Keratinocyte (primary cell): ENCODE measurements around the gene TEX28. TPM values are rescaled to one million over a fixed set of nuclear protein-coding genes. Genes with fewer than 3 reads are reported as not detected.
"Not testable (repeated sequence)": the region's sequence is repeated elsewhere in the genome, so short reads cannot be mapped to it uniquely, and the experiment has no call there.

Experiments used
- DNase-seq: peaks from one replicate; pipeline ENCODE4 v3.0.0-alpha.2; 2011; ENCODE audit warnings: low read depth, missing footprints, low spot score
- FAIRE-seq: peaks from 2 replicates; lab custom pipeline; 2011; peaks lifted over from hg19 to GRCh38; lab: Jason Lieb, UNC
- H2AFZ ChIP-seq: 2 replicates; pipeline ENCODE4 v1.6.0; 2012; ENCODE audit warnings: low read length, control low read depth, inconsistent platforms; ENCODE audit not compliant: control insufficient read depth
- H3K27ac ChIP-seq: 2 replicates; pipeline ENCODE4 v1.5.1; 2011; ENCODE audit warnings: low read length; ENCODE audit not compliant: control insufficient read depth, insufficient read depth
- H3K27me3 ChIP-seq: 3 replicates; pipeline ENCODE4 v1.6.0; 2011; ENCODE audit warnings: low read length; ENCODE audit not compliant: control insufficient read depth, insufficient read depth; ENCODE audit errors: extremely low read depth
- H3K36me3 ChIP-seq, 2 experiments: 2 replicates in 1 of 2; 3 replicates in 1 of 2; pipeline ENCODE4 v1.5.1; 2011; ENCODE audit warnings: low read length in 2 of 2, mild to moderate bottlenecking in 1 of 2; ENCODE audit not compliant: control insufficient read depth in 2 of 2, insufficient read depth in 2 of 2; ENCODE audit errors: extremely low read depth in 1 of 2
- H3K4me1 ChIP-seq: 3 replicates; pipeline ENCODE4 v1.5.1; 2011; ENCODE audit warnings: low read length; ENCODE audit not compliant: control insufficient read depth, insufficient read depth; ENCODE audit errors: extremely low read depth
- H3K4me2 ChIP-seq: 3 replicates; pipeline ENCODE4 v1.6.0; 2011; ENCODE audit warnings: low read depth, low read length; ENCODE audit not compliant: control insufficient read depth, insufficient read depth; ENCODE audit errors: extremely low read depth
- H3K4me3 ChIP-seq, 3 experiments: fragments of 200-600 bp in 1 of 3; sonication (generic) in 1 of 3; 2 replicates in 2 of 3; 3 replicates in 1 of 3; pipeline ENCODE4 v1.5.1; 2011 to 2016; ENCODE audit warnings: low read length in 3 of 3, mild to moderate bottlenecking in 3 of 3, control low read depth in 2 of 3, inconsistent platforms in 1 of 3, low read depth in 1 of 3, mixed read lengths in 1 of 3, mixed run types in 1 of 3, moderate library complexity in 1 of 3; ENCODE audit not compliant: control insufficient read depth in 2 of 3, insufficient read depth in 2 of 3; ENCODE audit errors: extremely low read depth in 1 of 3
- H3K79me2 ChIP-seq: 2 replicates; pipeline ENCODE4 v1.6.0; 2012; ENCODE audit warnings: low read length; ENCODE audit not compliant: control insufficient read depth, insufficient read depth
- H3K9ac ChIP-seq: 3 replicates; pipeline ENCODE4 v1.6.0; 2011; ENCODE audit warnings: low read length; ENCODE audit not compliant: control insufficient read depth, insufficient read depth; ENCODE audit errors: extremely low read depth
- H3K9me1 ChIP-seq: 3 replicates; pipeline ENCODE4 v1.6.0; 2011; ENCODE audit warnings: low read length; ENCODE audit not compliant: control insufficient read depth, insufficient read depth; ENCODE audit errors: extremely low read depth
- H3K9me3 ChIP-seq: 2 replicates; pipeline ENCODE4 v1.5.1; 2012; ENCODE audit warnings: low read depth, low read length; ENCODE audit not compliant: control insufficient read depth
- H4K20me1 ChIP-seq: 3 replicates; pipeline ENCODE4 v1.6.0; 2011; ENCODE audit warnings: low read length; ENCODE audit not compliant: control insufficient read depth, insufficient read depth; ENCODE audit errors: extremely low read depth
- dilution Hi-C: fragments of 300-500 bp; cut with MboI; formaldehyde crosslinking; loops from one replicate; pipeline ENCODE4 v1.7.0; 2020; ENCODE audit warnings: low sequenced_read_pairs; ENCODE audit not compliant: extremely low pct_ligation_motif_present
- polyA plus RNA-seq, 5 experiments: library from polyadenylated mRNA; depleted of rRNA in 3 of 5; stranded (reverse) in 3 of 5; stranded (forward) in 1 of 5; unstranded in 1 of 5; fragments of >200 nt; gene quantifications; 1 replicate in 1 of 5; 2 replicates in 3 of 5; 3 replicates in 1 of 5; pipeline versions ENCODE4 v1.2.1 to v1.2.3, GENCODE V29; 2011 to 2012; ENCODE audit warnings: missing spikeins in 2 of 5, low read depth in 1 of 5, low replicate concordance in 1 of 5

The TEX28 gene
- polyA plus RNA-seq, 1 donor (not counting 4 experiments of a cell fraction or from before 2014, with no cell fraction given): not detected

GRCh38 chrX:154248076-154248475 is 46.8 kb downstream of the TEX28 start:
- H3K4me1 ChIP-seq, H3K9me1 ChIP-seq, H3K36me3 ChIP-seq, DNase-seq, H3K79me2 ChIP-seq, H2AFZ ChIP-seq, H4K20me1 ChIP-seq, H3K27ac ChIP-seq, FAIRE-seq, H3K9ac ChIP-seq, H3K9me3 ChIP-seq, dilution Hi-C loops, H3K4me2 ChIP-seq, H3K4me3 ChIP-seq, H3K27me3 ChIP-seq: not testable (repeated sequence)

GRCh38 chrX:154247377-154248045 is 47.4 kb downstream of the TEX28 start:
- H3K9ac ChIP-seq, H3K27me3 ChIP-seq, H3K9me1 ChIP-seq, FAIRE-seq, dilution Hi-C loops, H3K36me3 ChIP-seq, H3K79me2 ChIP-seq, DNase-seq, H4K20me1 ChIP-seq, H3K4me3 ChIP-seq, H3K4me2 ChIP-seq, H3K4me1 ChIP-seq, H3K27ac ChIP-seq, H3K9me3 ChIP-seq, H2AFZ ChIP-seq: not testable (repeated sequence)

- DNase-seq, H3K9me1 ChIP-seq, H3K4me3 ChIP-seq, dilution Hi-C loops, H3K36me3 ChIP-seq, H3K27me3 ChIP-seq, FAIRE-seq, H3K4me1 ChIP-seq, H4K20me1 ChIP-seq, H3K9ac ChIP-seq, H3K27ac ChIP-seq, H3K79me2 ChIP-seq, H3K9me3 ChIP-seq, H2AFZ ChIP-seq, H3K4me2 ChIP-seq: not testable (repeated sequence)
Measured at GRCh38 chrX:154239982-154240503, 54.9 kb downstream of the TEX28 start.

DNA sequence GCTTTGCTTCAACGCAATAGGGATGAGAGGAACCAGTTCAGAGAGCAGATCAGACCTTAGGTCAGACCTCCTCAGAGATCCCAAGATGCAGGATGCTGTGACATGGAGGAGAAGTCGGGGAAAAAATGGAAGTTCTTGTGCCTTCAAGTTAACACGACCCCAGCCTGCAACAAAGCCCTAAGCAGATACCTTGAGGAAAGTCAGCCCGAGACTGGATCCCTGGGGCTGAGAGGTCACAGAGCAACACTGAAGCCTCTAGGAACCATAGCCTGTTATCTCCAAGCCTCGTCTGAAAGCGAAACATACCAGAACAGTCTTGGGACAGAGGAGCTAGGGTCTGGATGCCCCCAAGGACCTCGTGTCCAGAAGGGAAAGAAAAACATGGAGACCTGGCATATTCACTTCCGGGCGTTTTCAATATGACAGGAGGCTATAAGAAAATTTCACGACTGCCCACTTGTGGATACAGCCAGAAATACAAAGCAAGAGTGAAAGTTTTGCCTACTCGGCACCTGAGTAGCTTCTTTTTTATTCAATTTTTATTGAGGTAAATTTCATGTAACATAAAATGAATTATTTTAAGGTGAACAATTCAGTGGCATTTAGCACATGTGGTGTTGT is 55.9 kb downstream of the TEX28 start:
- FAIRE-seq, H3K9me3 ChIP-seq, H3K36me3 ChIP-seq, H4K20me1 ChIP-seq, H3K27ac ChIP-seq, H3K79me2 ChIP-seq, dilution Hi-C loops, H3K27me3 ChIP-seq, H3K9me1 ChIP-seq, H3K4me1 ChIP-seq, H3K9ac ChIP-seq, H3K4me3 ChIP-seq, DNase-seq, H3K4me2 ChIP-seq, H2AFZ ChIP-seq: not testable (repeated sequence)

DNA sequence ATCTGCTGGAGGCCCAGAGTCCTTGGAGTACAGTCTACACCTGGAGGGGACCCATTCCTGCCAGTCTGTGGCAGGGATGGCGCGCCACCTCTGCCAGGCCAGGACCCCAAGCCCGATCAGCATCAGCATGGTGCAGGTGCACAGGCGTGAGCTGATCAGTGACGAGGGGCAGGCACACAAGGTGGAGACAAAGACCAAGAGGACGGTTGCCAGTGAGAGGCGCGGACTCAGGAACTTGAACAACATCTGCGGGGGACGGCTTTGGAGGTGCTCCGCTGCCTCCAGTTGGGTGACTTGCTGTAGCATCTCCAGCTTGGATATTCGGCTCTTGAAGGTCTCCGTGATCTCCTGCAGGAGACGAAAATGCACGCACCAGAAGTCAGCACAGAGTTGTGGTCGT is 61.3 kb downstream of the TEX28 start:
- DNase-seq, FAIRE-seq, H3K27ac ChIP-seq, H3K9me1 ChIP-seq, H3K4me2 ChIP-seq, H3K79me2 ChIP-seq, H3K4me3 ChIP-seq, H2AFZ ChIP-seq, dilution Hi-C loops, H3K4me1 ChIP-seq, H3K9me3 ChIP-seq, H3K36me3 ChIP-seq, H4K20me1 ChIP-seq, H3K27me3 ChIP-seq, H3K9ac ChIP-seq: not testable (repeated sequence)
